Retinal pigment epithelial cell (primary cell): ENCODE results near the gene ASPM.
"Not testable (repeated sequence)": the region's sequence is repeated elsewhere in the genome, so short reads cannot be mapped to it uniquely, and the experiment has no call there.

ENCODE experiments used
- DNase-seq: peaks from one replicate; pipeline ENCODE4 v3.0.0-alpha.2; 2010; ENCODE audit warnings: low read depth
- H3K4me3 ChIP-seq: 2 replicates; pipeline ENCODE4 v1.5.1; 2011; ENCODE audit warnings: mild to moderate bottlenecking, low read length, control low read depth, moderate library complexity
- CTCF ChIP-seq: conservative IDR thresholded peaks from 2 replicates; pipeline ENCODE4 v1.5.1; 2011; ENCODE audit warnings: low read depth, low read length, control low read depth, inconsistent platforms

ASPM gene

GRCh38 chr1:197041486-197042353 is 104.7 kb downstream of the ASPM start:
- no peak overlapping the region for H3K4me3 ChIP-seq
- DNase-seq = no peak
- no peak for TF ChIP-seq CTCF

DNA sequence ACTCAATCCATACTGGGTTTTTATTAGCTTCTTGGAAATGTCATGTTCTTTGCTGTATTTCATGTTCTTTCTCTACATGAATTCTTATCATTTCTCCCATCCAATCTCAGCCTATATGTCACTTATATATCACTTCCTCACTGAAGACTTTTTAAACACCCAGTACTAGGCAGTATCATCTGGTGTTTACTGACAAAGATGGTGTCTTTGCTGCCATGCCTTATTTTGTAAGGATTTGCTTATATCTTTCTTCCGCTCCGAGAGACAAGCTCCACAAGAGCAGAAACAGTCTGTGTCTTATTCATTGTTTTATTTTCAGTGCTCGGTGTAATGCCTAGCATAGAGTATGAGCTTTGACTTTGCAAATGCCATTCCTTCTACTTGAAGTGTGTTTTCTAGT is 109.6 kb downstream of the ASPM start:
- no peak for DNase-seq
- no peak overlapping the region for H3K4me3 ChIP-seq
- no peak for TF ChIP-seq CTCF

- not testable (repeated sequence) for DNase-seq, H3K4me3 ChIP-seq
Measured at GRCh38 chr1:197034631-197035339, 111.7 kb downstream of the ASPM start.
